Kidney (tissue), 14 donors: Measurements from ENCODE around the gene BTBD7. TPM values are rescaled to one million over a fixed set of nuclear protein-coding genes. Genes with fewer than 3 reads are reported as not detected.
"Not testable (repeated sequence)": the region's sequence is repeated elsewhere in the genome, so short reads cannot be mapped to it uniquely, and the experiment has no call there.

Experiments used
- DNase-seq, 5 donors: peaks; one replicate each; pipeline ENCODE4 v3.0.0-alpha.2; 2013 to 2020
- FAIRE-seq: peaks from 2 replicates; lab custom pipeline; 2012; peaks lifted over from hg19 to GRCh38; lab: Jason Lieb, UNC
- H3K27ac ChIP-seq, 2 donors: one replicate each; pipeline ENCODE4 v1.7.0; 2013; ENCODE audit warnings: low read depth in 2 of 2, low read length in 2 of 2, inconsistent platforms in 1 of 2
- H3K27me3 ChIP-seq: one replicate; pipeline ENCODE4 v1.7.1; 2013; ENCODE audit warnings: low read length, inconsistent platforms; ENCODE audit not compliant: control insufficient read depth, insufficient read depth
- H3K36me3 ChIP-seq, 3 donors: one replicate each; pipeline versions ENCODE4 v1.7.0 to v1.7.1; 2013; ENCODE audit warnings: low read length in 3 of 3, control low read depth in 1 of 3, inconsistent platforms in 1 of 3; ENCODE audit not compliant: insufficient read depth in 3 of 3, control insufficient read depth in 2 of 3
- H3K4me1 ChIP-seq, 3 donors: one replicate each; pipeline versions ENCODE4 v1.7.0 to v1.7.1; 2013; ENCODE audit warnings: low read length in 3 of 3, inconsistent platforms in 1 of 3, low read depth in 1 of 3; ENCODE audit not compliant: control insufficient read depth in 2 of 3, insufficient read depth in 2 of 3
- H3K4me3 ChIP-seq, 3 donors: one replicate each; pipeline versions ENCODE4 v1.7.0 to v1.8.1; 2013; ENCODE audit warnings: low read length in 3 of 3, control low read depth in 1 of 3, inconsistent platforms in 1 of 3
- H3K9ac ChIP-seq, 3 donors: one replicate each; pipeline versions ENCODE4 v1.7.0 to v1.7.1; 2013; ENCODE audit warnings: low read length in 3 of 3, control low read depth in 1 of 3, inconsistent platforms in 1 of 3
- H3K9me3 ChIP-seq, 3 donors: one replicate each; pipeline versions ENCODE4 v1.7.0 to v1.7.1; 2013; ENCODE audit warnings: low read length in 3 of 3, control low read depth in 1 of 3, inconsistent platforms in 1 of 3; ENCODE audit not compliant: control insufficient read depth in 2 of 3, insufficient read depth in 1 of 3
- intact Hi-C: fragments of 100-400 bp; cut with DNase I; formaldehyde crosslinking; loops from one replicate; pipeline ENCODE4 v1.11.1; 2022
- polyA plus RNA-seq: library from polyadenylated mRNA; stranded (reverse); fragments of 350-450 nt; fragmentation: Illumina TruSeq; extraction: RNeasy Lipid Tissue Mini Kit (QIAGEN cat#74804); gene quantifications from one replicate; pipeline ENCODE4 v1.2.3, GENCODE V29; 2014; ENCODE audit warnings: low read depth, low replicate concordance; ENCODE audit not compliant: insufficient read depth
- total RNA-seq: library from RNA; stranded (reverse); fragmentation: NEBNext Ultra II Directional; extraction: Animal tissue kit (Norgen Biotek cat#: 25700); gene quantifications from one replicate; pipeline ENCODE4 v1.2.1, GENCODE V29; 2021
- TF ChIP-seq, protein P1 (sequence below): IDR thresholded peaks from 3 replicates; pipeline ENCODE4 v1.5.1; 2012; ENCODE audit warnings: mild to moderate bottlenecking, moderate library complexity, borderline replicate concordance; ENCODE audit not compliant: insufficient read depth; ENCODE audit errors: extremely low read depth
- donor health status: control.
- donor health status: control.
- donor health status: control.
- donor health status: control.
- donor health status: control.
- donor health status: DM: yes; HTN: yes; CAD: no.
- donor health status: Normal renal cell carcinoma (clear cell type).

The BTBD7 gene
- total and polyA plus RNA-seq, 2 donors from 2014 or later, result 10.3 to 78.2 TPM

- Histone ChIP-seq H3K9me3 (no peaks in the 10 kb centered on the region), H3K9ac (no peak overlapping the region), H3K4me1 (no peaks in the 10 kb centered on the region), H3K4me3 (no peak overlapping the region), H3K27me3 (no peaks in the 10 kb centered on the region), H3K27ac (no peak overlapping the region), H3K36me3 (no peaks in the 10 kb centered on the region)
- FAIRE-seq (no peak), DNase-seq (peak in 3 of 5 donors; percentile 43 to 86 (median 78))
- intact Hi-C loops, result no loop called here
- TF ChIP-seq, protein P1, sequence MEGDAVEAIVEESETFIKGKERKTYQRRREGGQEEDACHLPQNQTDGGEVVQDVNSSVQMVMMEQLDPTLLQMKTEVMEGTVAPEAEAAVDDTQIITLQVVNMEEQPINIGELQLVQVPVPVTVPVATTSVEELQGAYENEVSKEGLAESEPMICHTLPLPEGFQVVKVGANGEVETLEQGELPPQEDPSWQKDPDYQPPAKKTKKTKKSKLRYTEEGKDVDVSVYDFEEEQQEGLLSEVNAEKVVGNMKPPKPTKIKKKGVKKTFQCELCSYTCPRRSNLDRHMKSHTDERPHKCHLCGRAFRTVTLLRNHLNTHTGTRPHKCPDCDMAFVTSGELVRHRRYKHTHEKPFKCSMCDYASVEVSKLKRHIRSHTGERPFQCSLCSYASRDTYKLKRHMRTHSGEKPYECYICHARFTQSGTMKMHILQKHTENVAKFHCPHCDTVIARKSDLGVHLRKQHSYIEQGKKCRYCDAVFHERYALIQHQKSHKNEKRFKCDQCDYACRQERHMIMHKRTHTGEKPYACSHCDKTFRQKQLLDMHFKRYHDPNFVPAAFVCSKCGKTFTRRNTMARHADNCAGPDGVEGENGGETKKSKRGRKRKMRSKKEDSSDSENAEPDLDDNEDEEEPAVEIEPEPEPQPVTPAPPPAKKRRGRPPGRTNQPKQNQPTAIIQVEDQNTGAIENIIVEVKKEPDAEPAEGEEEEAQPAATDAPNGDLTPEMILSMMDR, result no peak
These were observed 36.3 kb upstream of the BTBD7 start for GRCh38 chr14:93368996-93369712.

- H3K27ac ChIP-seq, H3K27me3 ChIP-seq, intact Hi-C loops, H3K36me3 ChIP-seq, DNase-seq, H3K9ac ChIP-seq, H3K4me1 ChIP-seq, H3K4me3 ChIP-seq, FAIRE-seq, H3K9me3 ChIP-seq: not testable (repeated sequence)
These were observed 22.0 kb upstream of the BTBD7 start for GRCh38 chr14:93354873-93355272.

DNA sequence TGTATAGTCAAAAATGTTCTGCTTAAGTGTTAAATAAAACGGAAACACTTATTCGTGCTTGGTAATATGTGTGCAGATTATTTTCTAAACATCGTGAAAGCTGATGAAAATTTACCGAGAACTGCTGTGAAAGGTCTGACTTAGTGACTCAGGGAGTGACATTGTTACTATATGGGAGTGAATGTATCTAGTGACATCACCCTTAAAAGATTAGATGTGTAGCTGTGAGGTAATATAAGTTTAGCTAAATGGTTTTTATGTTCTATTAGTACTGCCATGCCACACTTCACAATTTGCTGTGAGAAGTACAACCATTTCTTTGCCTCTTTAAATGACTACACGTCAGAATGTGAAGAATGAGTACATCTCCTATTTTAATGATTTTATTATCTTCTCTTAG is 15.5 kb upstream of the BTBD7 start:
- H3K9me3 ChIP-seq, result no peaks in the 10 kb centered on the region
- H3K9ac ChIP-seq, result no peak overlapping the region
- no peaks in the 10 kb centered on the region for H3K27me3 ChIP-seq
- no peaks in the 10 kb centered on the region for H3K4me1 ChIP-seq
- no peak overlapping the region for H3K27ac ChIP-seq
- intact Hi-C loops, result no loop called here
- TF ChIP-seq, protein P1, result no peak
- no peak overlapping the region for H3K4me3 ChIP-seq
- DNase-seq, result no peak
- FAIRE-seq, result no peak
- H3K36me3 ChIP-seq, result no peaks in the 10 kb centered on the region

DNA sequence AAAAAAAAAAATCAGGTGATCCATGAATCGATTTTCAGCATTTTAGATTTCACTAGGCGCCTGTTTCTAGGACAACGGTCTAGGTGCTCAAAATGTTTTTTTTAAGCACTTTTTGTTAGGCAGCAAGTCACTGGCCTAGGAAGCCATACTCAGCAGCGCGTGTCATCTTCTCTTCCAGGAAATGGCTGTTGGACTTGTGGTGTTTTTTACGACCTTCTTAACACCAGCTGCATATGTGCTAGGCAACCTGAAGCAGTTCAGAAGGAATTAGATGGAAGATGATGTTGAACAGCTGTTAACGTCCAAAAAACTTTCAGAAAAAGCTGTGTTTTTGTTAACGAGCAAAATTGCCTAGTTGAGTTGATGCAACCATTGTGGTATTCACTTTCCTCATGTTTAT is 15.0 kb upstream of the BTBD7 start:
- intact Hi-C loops, result no loop called here
- no peak for FAIRE-seq
- H3K9me3 ChIP-seq, result no peaks in the 10 kb centered on the region
- H3K27ac ChIP-seq, result no peak overlapping the region
- no peak overlapping the region for H3K4me3 ChIP-seq
- H3K4me1 ChIP-seq, result no peaks in the 10 kb centered on the region
- DNase-seq, result no peak
- H3K9ac ChIP-seq, result no peak overlapping the region
- no peaks in the 10 kb centered on the region for H3K27me3 ChIP-seq
- H3K36me3 ChIP-seq, result no peaks in the 10 kb centered on the region
- TF ChIP-seq, protein P1, result no peak
